Measurements from ENCODE around the gene RPS6KA1. TPM values are rescaled to one million over a fixed set of nuclear protein-coding genes. Genes with fewer than 3 reads are reported as not detected.
A peak's percentile ranks its signal among the peaks of the same experiment; 100 is the strongest.

Gene RPS6KA1
- total and polyA plus RNA-seq, 2 of the 13 experiments (the other 11 are each of a cell fraction or from before 2014, with no cell fraction given): 19.6 to 24.2 TPM

- peak; percentile 40; the same call in 1 of the 2 replicates for TF ChIP-seq IKZF5 (CRISPR knock-in tag; IDR thresholded peaks at IDR 0.05)
- TF ChIP-seq HNRNPL (IDR thresholded peaks at IDR 0.05; ENCODE audit: low read depth, low read length): peak; percentile 76; the same call in 1 of the 2 replicates
- no peak for TF ChIP-seq ZNF503 (CRISPR knock-in tag; IDR thresholded peaks at IDR 0.05)
- no peak for TF ChIP-seq CENPX (CRISPR knock-in tag; IDR thresholded peaks at IDR 0.05)
- no peak for TF ChIP-seq ZNF234 (CRISPR knock-in tag; conservative IDR thresholded peaks at IDR 0.05)
- TF ChIP-seq TCF7L2 (IDR thresholded peaks at IDR 0.05; ENCODE audit: low read depth, low read length): no peak
- no peak for TF ChIP-seq MAF1 (CRISPR knock-in tag; IDR thresholded peaks at IDR 0.05; ENCODE audit: borderline replicate concordance)
- no peak for TF ChIP-seq GTF3A (CRISPR knock-in tag; conservative IDR thresholded peaks at IDR 0.05)
- TF ChIP-seq ZC3H4 (CRISPR knock-in tag; IDR thresholded peaks at IDR 0.05; ENCODE audit: borderline replicate concordance): no peak
- TF ChIP-seq FOXA1 (IDR thresholded peaks at IDR 0.05): no peak
- TF ChIP-seq FOXA1 (CRISPR knock-in tag; IDR thresholded peaks at IDR 0.05): no peak
- no peak for TF ChIP-seq GLMP (CRISPR knock-in tag; IDR thresholded peaks at IDR 0.05; ENCODE audit: borderline replicate concordance)
- no peak for TF ChIP-seq ZNF646 (CRISPR knock-in tag; IDR thresholded peaks at IDR 0.05)
- no peak for TF ChIP-seq AHR (CRISPR knock-in tag; IDR thresholded peaks at IDR 0.05)
- peak; percentile 38; the same call in 1 of the 2 replicates for TF ChIP-seq TFE3 (CRISPR knock-in tag; IDR thresholded peaks at IDR 0.05)
- no peak for TF ChIP-seq JARID2 (CRISPR knock-in tag; IDR thresholded peaks at IDR 0.05; ENCODE audit: insufficient replicate concordance)
- TF ChIP-seq ZNF282 (IDR thresholded peaks at IDR 0.05; ENCODE audit: partially characterized antibody): no peak
Measured at GRCh38 chr1:26530895-26531598, 1.5 kb downstream of the RPS6KA1 start (continued).
